GM18858 (cell line): Measurements from ENCODE around the gene FOXD4.
"Not testable (repeated sequence)": the region's sequence is repeated elsewhere in the genome, so short reads cannot be mapped to it uniquely, and the experiment has no call there.

Experiments
- ATAC-seq: cut with Tn5 transposase; IDR thresholded peaks from one replicate; pipeline ENCODE4 v1.9.1; 2021; ENCODE audit not compliant: unreplicated experiment

FOXD4 gene

DNA sequence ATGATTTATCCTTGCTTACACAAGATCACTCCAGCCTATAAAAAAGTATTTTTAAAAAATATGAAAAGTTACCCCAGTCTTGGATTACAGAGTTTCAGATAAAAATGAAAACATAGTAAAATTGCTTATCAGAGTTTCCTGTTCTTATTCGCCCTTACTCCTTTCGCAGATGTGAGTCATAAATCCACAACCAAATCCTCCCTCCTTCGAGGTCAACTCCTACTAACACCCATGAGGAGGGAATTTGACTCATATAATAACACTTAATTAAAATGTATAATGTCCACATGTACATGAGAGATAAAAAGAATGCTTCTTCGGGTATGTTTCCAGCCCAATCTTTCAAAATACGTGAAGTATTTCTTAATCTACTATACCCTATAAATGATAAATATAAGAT is 23.9 kb downstream of the FOXD4 start:
- ATAC-seq, result not testable (repeated sequence)

DNA sequence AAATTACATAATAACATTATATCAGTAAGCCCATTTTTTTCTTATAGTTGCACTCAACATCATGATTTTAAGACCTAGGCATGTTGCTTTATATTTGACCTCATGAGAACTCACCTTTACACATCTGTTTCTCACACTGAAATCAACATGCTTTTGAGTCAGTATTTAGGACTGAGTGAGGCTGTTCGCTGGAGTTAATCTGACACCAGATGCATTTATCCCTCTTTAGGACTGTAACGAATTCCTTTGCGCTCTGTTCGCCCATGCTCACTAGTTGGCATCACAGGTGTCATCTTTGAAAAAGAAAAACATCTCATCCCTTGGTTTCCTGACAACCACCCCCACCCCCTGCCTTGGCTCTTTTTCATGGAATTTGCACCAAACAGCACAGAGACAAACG is 24.3 kb downstream of the FOXD4 start:
- ATAC-seq, result not testable (repeated sequence)

- ATAC-seq, result not testable (repeated sequence)
Measured at GRCh38 chr9:90851-91250, 27.4 kb downstream of the FOXD4 start.

DNA sequence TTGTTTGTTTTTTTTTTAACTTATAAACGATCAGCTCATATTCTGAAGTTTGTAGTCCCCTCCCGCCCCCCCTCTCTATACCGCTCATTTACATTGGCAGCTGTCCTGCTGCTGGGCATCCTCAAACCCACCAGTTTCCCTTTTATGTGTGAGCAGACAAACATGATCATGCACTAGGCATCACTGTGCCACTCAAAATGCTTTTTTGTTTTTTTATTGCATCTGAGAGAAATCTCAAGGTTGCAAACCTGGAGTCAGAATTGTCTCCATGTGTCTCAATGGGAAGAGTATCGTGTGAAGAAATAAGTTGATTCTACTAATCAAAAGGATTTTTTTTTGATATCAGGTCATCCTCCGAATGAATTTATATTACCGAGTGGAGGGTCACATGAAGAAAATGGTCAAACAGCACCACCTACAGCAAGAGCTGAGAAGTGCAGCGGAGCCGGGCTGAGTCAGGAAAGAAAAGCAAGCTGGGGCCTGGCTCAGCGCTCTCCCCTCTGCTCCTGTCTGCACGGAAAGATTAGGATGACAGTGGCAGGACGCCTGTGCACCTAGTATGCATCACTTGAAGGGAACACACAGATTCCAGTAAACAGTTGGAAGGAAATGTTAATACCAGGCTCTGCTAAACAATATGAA is 29.7 kb downstream of the FOXD4 start:
- ATAC-seq, result peak; percentile 51

- not testable (repeated sequence) for ATAC-seq
Measured at GRCh38 chr9:87860-88259, 30.4 kb downstream of the FOXD4 start.

GRCh38 chr9:87105-87504 is 31.1 kb downstream of the FOXD4 start:
- ATAC-seq, result not testable (repeated sequence)

- not testable (repeated sequence) for ATAC-seq
Measured at GRCh38 chr9:86697-87096, 31.5 kb downstream of the FOXD4 start.

DNA sequence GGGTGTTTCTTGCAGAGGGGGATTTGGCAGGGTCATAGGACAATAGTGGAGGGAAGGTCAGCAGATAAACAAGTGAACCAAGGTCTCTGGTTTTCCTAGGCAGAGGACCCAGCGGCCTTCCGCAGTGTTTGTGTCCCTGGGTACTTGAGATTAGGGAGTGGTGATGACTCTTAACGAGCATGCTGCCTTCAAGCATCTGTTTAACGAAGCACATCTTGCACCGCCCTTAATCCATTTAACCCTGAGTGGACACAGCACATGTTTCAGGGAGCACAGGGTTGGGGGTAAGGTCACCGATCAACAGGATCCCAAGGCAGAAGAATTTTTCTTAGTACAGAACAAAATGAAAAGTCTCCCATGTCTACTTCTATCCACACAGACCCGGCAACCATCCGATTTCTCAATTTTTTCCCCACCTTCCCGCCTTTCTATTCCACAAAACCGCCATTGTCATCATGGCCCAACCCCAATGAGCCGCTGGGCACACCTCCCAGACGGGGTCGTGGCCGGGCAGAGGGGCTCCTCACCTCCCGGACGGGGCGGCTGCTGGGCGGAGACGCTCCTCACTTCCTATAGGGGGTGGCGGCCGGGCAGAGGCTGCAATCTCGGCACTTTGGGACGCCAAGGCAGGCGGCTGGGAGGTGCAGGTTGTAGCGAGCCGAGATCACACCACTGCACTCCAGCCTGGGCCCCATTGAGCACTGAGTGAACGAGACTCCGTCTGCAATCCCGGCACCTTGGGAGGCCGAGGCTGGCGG is 35.1 kb downstream of the FOXD4 start:
- not testable (repeated sequence) for ATAC-seq

DNA sequence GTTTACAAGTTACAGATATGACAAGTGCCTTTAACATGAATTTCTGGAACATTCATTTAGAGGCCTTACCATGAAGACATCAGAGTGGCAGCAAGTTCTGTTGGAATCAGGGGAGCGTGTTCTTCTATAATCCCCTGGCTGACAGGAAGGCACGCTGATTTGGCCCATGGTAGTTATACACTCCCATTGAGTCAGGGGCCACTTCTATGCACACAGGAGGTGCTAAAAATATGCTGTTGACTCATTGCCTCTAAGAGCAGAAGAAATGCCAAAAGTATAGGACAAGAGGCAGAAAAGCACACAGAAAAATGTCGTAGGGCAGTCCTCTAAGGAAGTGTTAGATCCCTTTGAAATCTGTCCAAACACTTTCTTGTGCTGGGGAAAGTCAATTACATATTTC is 39.9 kb downstream of the FOXD4 start:
- not testable (repeated sequence) for ATAC-seq

GRCh38 chr9:76389-76788 is 41.8 kb downstream of the FOXD4 start:
- not testable (repeated sequence) for ATAC-seq

GRCh38 chr9:73900-74525 is 44.2 kb downstream of the FOXD4 start:
- ATAC-seq, result not testable (repeated sequence)

GRCh38 chr9:73076-73899 is 44.9 kb downstream of the FOXD4 start:
- not testable (repeated sequence) for ATAC-seq
